ENCODE data around the gene RNLS. TPM values are rescaled to one million over a fixed set of nuclear protein-coding genes. Genes with fewer than 3 reads are reported as not detected.

The RNLS gene
- total RNA-seq, 1 donor from 2014 or later = 6.0 TPM

- Mint-ChIP-seq H3K4me1 (ENCODE audit: unreplicated experiment) (no peaks in the 10 kb centered on the region), H3K9me3 (ENCODE audit: unreplicated experiment) (no peaks in the 10 kb centered on the region), H3K27me3 (ENCODE audit: unreplicated experiment) (no peaks in the 10 kb centered on the region), H3K27ac (ENCODE audit: unreplicated experiment) (no peak overlapping the region), H3K4me3 (ENCODE audit: unreplicated experiment) (no peak overlapping the region), H3K36me3 (ENCODE audit: low read depth, unreplicated experiment) (no peaks in the 10 kb centered on the region)
- no peak for DNase-seq (ENCODE audit: low spot score)
- TF ChIP-seq CTCF (IDR thresholded peaks at IDR 0.05; ENCODE audit: unreplicated experiment) = no peak
These were observed 34.7 kb upstream of the RNLS start for GRCh38 chr10:88617772-88618300.

GRCh38 chr10:88616250-88616977, 33.3 kb upstream of the RNLS start:
- no peak for TF ChIP-seq CTCF (IDR thresholded peaks at IDR 0.05; ENCODE audit: unreplicated experiment)
- H3K4me3 Mint-ChIP-seq (ENCODE audit: unreplicated experiment) = no peak overlapping the region

GRCh38 chr10:88608780-88609179, 25.7 kb upstream of the RNLS start:
- no peak for TF ChIP-seq CTCF (IDR thresholded peaks at IDR 0.05; ENCODE audit: unreplicated experiment)
- Mint-ChIP-seq H3K9me3 (ENCODE audit: unreplicated experiment) (no peaks in the 10 kb centered on the region), H3K4me3 (ENCODE audit: unreplicated experiment) (no peak overlapping the region), H3K27me3 (ENCODE audit: unreplicated experiment) (no peaks in the 10 kb centered on the region), H3K36me3 (ENCODE audit: low read depth, unreplicated experiment) (no peaks in the 10 kb centered on the region), H3K4me1 (ENCODE audit: unreplicated experiment) (no peaks in the 10 kb centered on the region), H3K27ac (ENCODE audit: unreplicated experiment) (no peak overlapping the region)
- no peak for DNase-seq (ENCODE audit: low spot score)

More at GRCh38 chr10:88616250-88616977, 33.3 kb upstream of the RNLS start:
- H3K27ac Mint-ChIP-seq (ENCODE audit: unreplicated experiment) = no peak overlapping the region
- no peak for DNase-seq (ENCODE audit: low spot score)
- no peaks in the 10 kb centered on the region for H3K4me1 Mint-ChIP-seq (ENCODE audit: unreplicated experiment)
- no peaks in the 10 kb centered on the region for H3K9me3 Mint-ChIP-seq (ENCODE audit: unreplicated experiment)
- no peaks in the 10 kb centered on the region for H3K27me3 Mint-ChIP-seq (ENCODE audit: unreplicated experiment)
- H3K36me3 Mint-ChIP-seq (ENCODE audit: low read depth, unreplicated experiment) = no peaks in the 10 kb centered on the region

GRCh38 chr10:88608052-88608732, 25.1 kb upstream of the RNLS start:
- TF ChIP-seq CTCF (IDR thresholded peaks at IDR 0.05; ENCODE audit: unreplicated experiment) = no peak
- Mint-ChIP-seq H3K4me3 (ENCODE audit: unreplicated experiment) (no peak overlapping the region), H3K36me3 (ENCODE audit: low read depth, unreplicated experiment) (no peaks in the 10 kb centered on the region), H3K27ac (ENCODE audit: unreplicated experiment) (no peak overlapping the region), H3K4me1 (ENCODE audit: unreplicated experiment) (no peaks in the 10 kb centered on the region), H3K27me3 (ENCODE audit: unreplicated experiment) (no peaks in the 10 kb centered on the region), H3K9me3 (ENCODE audit: unreplicated experiment) (no peaks in the 10 kb centered on the region)
- DNase-seq (ENCODE audit: low spot score) = no peak

GRCh38 chr10:88598055-88598454, 14.9 kb upstream of the RNLS start:
- Mint-ChIP-seq H3K4me3 (ENCODE audit: unreplicated experiment) (no peak overlapping the region), H3K27me3 (ENCODE audit: unreplicated experiment) (no peaks in the 10 kb centered on the region)
- TF ChIP-seq CTCF (IDR thresholded peaks at IDR 0.05; ENCODE audit: unreplicated experiment) = no peak

More at GRCh38 chr10:88598055-88598454, 14.9 kb upstream of the RNLS start:
- H3K9me3 Mint-ChIP-seq (ENCODE audit: unreplicated experiment) = no peaks in the 10 kb centered on the region
- no peak for DNase-seq (ENCODE audit: low spot score)
- no peak overlapping the region for H3K27ac Mint-ChIP-seq (ENCODE audit: unreplicated experiment)
- no peaks in the 10 kb centered on the region for H3K4me1 Mint-ChIP-seq (ENCODE audit: unreplicated experiment)
- no peaks in the 10 kb centered on the region for H3K36me3 Mint-ChIP-seq (ENCODE audit: low read depth, unreplicated experiment)

Data from endothelial cell (in vitro differentiated cells).